WI38 (cell line): ENCODE results near the gene GBA3.

Experiments used
- H3K4me3 ChIP-seq: 2 replicates; pipeline ENCODE4 v1.5.1; 2011; ENCODE audit warnings: low read depth, mild to moderate bottlenecking, control low read depth, low read length
- TF ChIP-seq, protein P1 (sequence below): IDR thresholded peaks from 2 replicates; pipeline ENCODE4 v1.5.1; 2012; ENCODE audit warnings: low read depth, mild to moderate bottlenecking, control low read depth, low read length

The GBA3 gene

DNA sequence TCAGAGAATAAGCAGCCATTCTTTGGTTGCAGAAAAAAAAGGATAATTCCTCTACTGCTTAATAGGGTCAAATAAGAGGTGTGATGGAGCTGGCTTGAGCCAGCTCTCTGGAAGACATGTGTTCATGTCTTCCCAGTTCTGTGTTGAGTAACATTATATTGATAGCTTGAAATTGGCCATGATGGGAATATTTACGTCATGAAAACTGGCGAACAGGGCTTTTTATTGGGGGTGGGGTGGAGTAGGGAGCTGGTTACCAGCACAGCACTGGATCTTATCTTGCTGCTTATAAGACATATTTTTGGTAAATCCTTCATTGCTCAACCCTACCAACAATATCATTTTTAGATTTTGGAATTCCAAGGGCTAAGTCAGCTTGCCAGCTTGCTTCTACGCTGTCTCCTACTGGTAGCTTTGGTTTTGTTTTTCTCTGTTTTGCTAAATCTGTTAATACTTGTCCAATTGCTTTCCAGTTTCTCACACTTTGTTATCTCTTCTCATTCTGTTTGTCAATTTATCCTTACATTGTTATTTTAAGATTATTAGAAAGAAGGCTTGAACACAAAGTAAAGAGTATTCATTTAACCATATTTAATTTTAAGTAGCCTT is 25.3 kb upstream of the GBA3 start:
- TF ChIP-seq, protein P1, sequence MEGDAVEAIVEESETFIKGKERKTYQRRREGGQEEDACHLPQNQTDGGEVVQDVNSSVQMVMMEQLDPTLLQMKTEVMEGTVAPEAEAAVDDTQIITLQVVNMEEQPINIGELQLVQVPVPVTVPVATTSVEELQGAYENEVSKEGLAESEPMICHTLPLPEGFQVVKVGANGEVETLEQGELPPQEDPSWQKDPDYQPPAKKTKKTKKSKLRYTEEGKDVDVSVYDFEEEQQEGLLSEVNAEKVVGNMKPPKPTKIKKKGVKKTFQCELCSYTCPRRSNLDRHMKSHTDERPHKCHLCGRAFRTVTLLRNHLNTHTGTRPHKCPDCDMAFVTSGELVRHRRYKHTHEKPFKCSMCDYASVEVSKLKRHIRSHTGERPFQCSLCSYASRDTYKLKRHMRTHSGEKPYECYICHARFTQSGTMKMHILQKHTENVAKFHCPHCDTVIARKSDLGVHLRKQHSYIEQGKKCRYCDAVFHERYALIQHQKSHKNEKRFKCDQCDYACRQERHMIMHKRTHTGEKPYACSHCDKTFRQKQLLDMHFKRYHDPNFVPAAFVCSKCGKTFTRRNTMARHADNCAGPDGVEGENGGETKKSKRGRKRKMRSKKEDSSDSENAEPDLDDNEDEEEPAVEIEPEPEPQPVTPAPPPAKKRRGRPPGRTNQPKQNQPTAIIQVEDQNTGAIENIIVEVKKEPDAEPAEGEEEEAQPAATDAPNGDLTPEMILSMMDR, result no peak
- no peak overlapping the region for H3K4me3 ChIP-seq

DNA sequence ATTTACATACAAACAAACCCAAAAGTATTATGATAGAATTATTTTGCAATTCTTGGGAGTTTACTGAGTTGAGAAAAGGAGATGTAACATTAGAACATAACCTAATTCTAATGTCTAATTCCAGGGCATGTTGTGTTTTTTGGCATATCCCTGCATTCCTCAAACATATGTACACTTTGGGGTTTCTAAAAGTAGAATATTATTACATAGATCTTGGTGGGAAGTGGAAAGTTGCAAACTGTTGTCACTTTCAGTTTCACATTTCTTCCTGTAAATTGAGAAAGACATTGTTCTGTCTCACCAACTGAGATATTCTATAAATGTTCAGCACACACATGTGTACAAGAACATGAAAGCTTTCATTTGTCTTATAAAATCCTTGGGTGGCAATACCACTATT is 24.4 kb upstream of the GBA3 start:
- TF ChIP-seq, protein P1, result no peak
- no peak overlapping the region for H3K4me3 ChIP-seq

DNA sequence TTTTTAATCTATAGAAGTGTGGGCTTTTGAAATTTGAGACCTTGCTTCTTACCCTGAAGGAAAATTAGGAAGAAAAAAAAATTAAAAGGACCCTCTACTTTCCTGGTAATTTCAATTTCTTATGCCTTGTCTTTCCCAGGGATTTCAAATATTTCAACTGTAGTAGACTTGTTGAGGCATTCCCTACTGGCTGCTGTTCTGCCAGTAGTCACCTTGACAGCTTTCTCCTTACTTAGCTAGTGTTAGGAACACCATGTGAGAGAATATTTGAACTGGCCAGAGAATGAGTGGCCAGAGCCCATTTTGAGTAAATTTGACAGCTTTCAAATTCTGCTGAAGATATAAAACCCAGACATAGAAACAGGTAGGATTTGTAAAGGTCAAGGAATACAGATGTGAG is 24.0 kb upstream of the GBA3 start:
- no peak overlapping the region for H3K4me3 ChIP-seq
- TF ChIP-seq, protein P1, result no peak

DNA sequence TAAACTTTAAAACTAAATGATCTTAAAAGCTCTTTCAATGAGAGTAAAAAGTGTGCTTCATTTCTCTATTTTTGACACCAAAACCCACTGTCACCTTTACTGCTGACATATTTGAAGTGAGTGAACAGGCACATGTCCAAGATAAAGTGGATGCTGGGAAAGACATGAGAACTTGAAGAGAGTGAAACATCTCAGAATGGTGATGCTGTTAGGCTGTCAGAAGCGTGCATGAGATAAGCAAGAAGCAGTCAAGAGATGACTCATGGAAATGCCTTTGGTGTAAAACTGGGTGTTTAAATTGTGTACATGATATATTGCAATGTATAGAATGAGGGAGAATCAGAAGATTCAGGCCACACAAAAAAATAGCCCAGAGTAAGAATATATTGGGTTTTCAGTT is 21.8 kb upstream of the GBA3 start:
- no peak overlapping the region for H3K4me3 ChIP-seq
- TF ChIP-seq, protein P1, result no peak

DNA sequence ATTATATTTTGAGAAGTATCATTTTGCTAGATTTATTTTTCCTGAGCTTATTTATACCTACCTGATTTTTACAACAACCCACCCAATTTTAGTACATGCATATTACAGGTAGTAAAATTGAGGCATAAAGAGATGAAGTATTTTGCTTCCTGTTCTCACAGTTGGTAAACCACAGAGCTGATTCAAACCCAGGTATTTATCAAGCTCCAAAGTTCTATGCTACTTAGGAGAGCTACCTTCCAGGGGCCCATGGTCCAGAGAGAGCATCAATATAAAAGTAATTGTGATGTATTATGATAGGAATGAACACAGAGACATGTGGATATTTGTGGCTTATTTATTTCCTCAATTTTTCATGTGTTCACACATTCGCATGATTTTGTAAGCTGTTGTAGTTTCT is 20.2 kb upstream of the GBA3 start:
- TF ChIP-seq, protein P1, result no peak
- H3K4me3 ChIP-seq, result no peak overlapping the region

DNA sequence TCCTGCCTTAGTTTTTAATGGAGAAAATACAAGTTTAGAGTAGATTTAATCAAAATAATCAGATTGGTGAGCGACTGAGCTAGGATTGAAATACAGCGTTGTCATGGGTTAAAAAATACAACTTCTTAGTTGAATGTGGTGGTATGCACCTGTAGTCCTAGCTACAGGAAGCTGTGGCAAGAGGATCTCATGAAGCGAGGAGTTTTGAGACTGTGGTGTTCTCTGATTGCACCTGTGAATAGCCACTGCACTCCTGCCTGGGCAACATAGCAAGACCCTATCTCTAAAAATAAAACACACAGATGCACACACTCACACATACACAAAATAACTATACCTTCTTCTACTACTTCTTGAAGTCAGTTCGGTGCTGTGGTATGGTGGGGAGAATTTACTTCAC is 19.8 kb upstream of the GBA3 start:
- no peak overlapping the region for H3K4me3 ChIP-seq
- TF ChIP-seq, protein P1, result no peak

DNA sequence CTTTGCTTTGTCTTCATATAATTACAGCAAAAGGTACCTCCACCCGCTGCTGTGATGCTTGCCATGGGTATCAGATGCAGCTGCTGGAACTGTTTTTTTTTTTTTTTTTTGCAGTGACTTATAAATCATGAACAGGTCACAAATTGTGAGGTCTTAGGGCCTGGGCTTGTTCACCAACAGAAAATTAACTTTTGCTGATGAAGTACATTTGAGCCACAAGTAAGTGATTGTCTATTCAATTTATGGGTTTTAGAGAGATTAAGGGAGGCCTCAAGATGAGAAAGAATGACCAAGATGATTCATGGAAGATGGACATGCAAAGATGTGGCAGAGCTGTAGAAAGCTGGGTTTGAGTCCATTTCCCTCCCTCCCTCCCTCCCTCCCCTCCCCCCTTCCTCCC is 18.0 kb upstream of the GBA3 start:
- TF ChIP-seq, protein P1, result no peak
- no peak overlapping the region for H3K4me3 ChIP-seq
